H1 (cell line): ENCODE data around the gene DMBX1. TPM values are rescaled to one million over a fixed set of nuclear protein-coding genes. Genes with fewer than 3 reads are reported as not detected.

ENCODE experiments used
- CTCF ChIA-PET: fragments of 300-600 bp; sonication (Branson Sonifier 250); formaldehyde crosslinking; loops from one replicate; lab custom pipeline; 2021; ENCODE audit not compliant: partially characterized antibody; lab: Charles Lee
- POLR2A ChIA-PET: fragments of 300-600 bp; sonication (Branson Sonifier 250); formaldehyde crosslinking; loops from one replicate; lab custom pipeline; 2021; ENCODE audit warnings: inconsistent platforms; ENCODE audit not compliant: partially characterized antibody; lab: Charles Lee
- DNase-seq, 2 experiments: peaks; one replicate each; pipeline versions ENCODE4 v3.0.0 to v3.0.0-alpha.2; 2010 to 2022; ENCODE audit warnings: low spot score in 2 of 2, low read depth in 1 of 2, mixed read lengths in 1 of 2
- FAIRE-seq: peaks from 2 replicates; lab custom pipeline; 2011; peaks lifted over from hg19 to GRCh38; lab: Jason Lieb, UNC
- H2AFZ ChIP-seq: 2 replicates; pipeline ENCODE4 v1.8.1; 2012; ENCODE audit warnings: low read length, inconsistent platforms
- H2AK5ac ChIP-seq: 2 replicates; pipeline ENCODE4 v1.6.1; 2013; ENCODE audit warnings: low read depth, low read length
- H2BK120ac ChIP-seq: replicated peaks from 2 replicates; pipeline ENCODE3; 2013; ENCODE audit warnings: low read depth, low read length, inconsistent platforms
- H2BK12ac ChIP-seq: 2 replicates; pipeline ENCODE4 v1.6.1; 2013; ENCODE audit warnings: low read depth, low read length
- H2BK15ac ChIP-seq: 2 replicates; pipeline ENCODE4 v1.6.1; 2013; ENCODE audit warnings: low read length
- H2BK20ac ChIP-seq: 2 replicates; pipeline ENCODE4 v1.6.1; 2013; ENCODE audit warnings: low read length
- H2BK5ac ChIP-seq: 2 replicates; pipeline ENCODE4 v1.6.1; 2013; ENCODE audit warnings: low read depth, low read length
- H3K14ac ChIP-seq: 2 replicates; pipeline ENCODE4 v1.6.1; 2013; ENCODE audit warnings: inconsistent platforms; ENCODE audit not compliant: insufficient read length
- H3K18ac ChIP-seq: 2 replicates; pipeline ENCODE4 v1.6.1; 2013; ENCODE audit warnings: low read length; ENCODE audit errors: extremely low read depth
- H3K23ac ChIP-seq: 2 replicates; pipeline ENCODE4 v1.6.1; 2013; ENCODE audit warnings: inconsistent platforms; ENCODE audit not compliant: insufficient read length
- H3K23me2 ChIP-seq: 2 replicates; pipeline ENCODE4 v1.6.1; 2013; ENCODE audit warnings: low read depth, low read length
- H3K27ac ChIP-seq: 2 replicates; pipeline ENCODE4 v1.6.1; 2011; ENCODE audit warnings: low read depth, low read length, inconsistent platforms
- H3K27me3 ChIP-seq, 4 experiments: replicated peaks in 1 of 4; 1 replicate in 1 of 4; 2 replicates in 3 of 4; pipeline versions ENCODE4 v1.6.1 to v1.8.1; 2011 to 2013; ENCODE audit warnings: low read length in 3 of 4, mild to moderate bottlenecking in 3 of 4, inconsistent platforms in 2 of 4, mixed read lengths in 2 of 4, moderate library complexity in 1 of 4; ENCODE audit not compliant: control insufficient read depth in 3 of 4, insufficient read depth in 3 of 4; ENCODE audit errors: extremely low read depth in 1 of 4
- H3K36me3 ChIP-seq, 4 experiments: 2 replicates each; pipeline versions ENCODE4 v1.6.1 to v1.8.1; 2011 to 2013; ENCODE audit warnings: mild to moderate bottlenecking in 4 of 4, low read length in 3 of 4, moderate library complexity in 2 of 4, control low read depth in 1 of 4, inconsistent platforms in 1 of 4; ENCODE audit not compliant: insufficient read depth in 4 of 4, control insufficient read depth in 2 of 4
- H3K4ac ChIP-seq: replicated peaks from 2 replicates; pipeline ENCODE3; 2013; ENCODE audit warnings: low read length, low read depth, mixed read lengths, inconsistent platforms; ENCODE audit not compliant: insufficient read length
- H3K4me1 ChIP-seq, 4 experiments: replicated peaks in 1 of 4; 1 replicate in 1 of 4; 2 replicates in 3 of 4; pipeline versions ENCODE4 v1.6.1 to v1.8.1; 2011 to 2013; ENCODE audit warnings: low read length in 3 of 4, inconsistent platforms in 2 of 4, mixed read lengths in 1 of 4; ENCODE audit not compliant: insufficient read depth in 4 of 4, control insufficient read depth in 3 of 4
- H3K4me2 ChIP-seq, 2 experiments: 2 replicates each; pipeline versions ENCODE4 v1.6.1 to v1.8.1; 2011 to 2013; ENCODE audit warnings: low read depth in 2 of 2, low read length in 2 of 2, control low read depth in 1 of 2, inconsistent platforms in 1 of 2, mild to moderate bottlenecking in 1 of 2; ENCODE audit not compliant: insufficient read depth in 1 of 2
- H3K4me3 ChIP-seq, 4 experiments: fragments of 200-600, 300-600 bp in 1 of 4; sonication (generic), shearing (Covaris generic), sonication (Bioruptor Twin) in 1 of 4; 2 replicates each; pipeline versions ENCODE4 v1.5.1 to v1.8.1; 2011 to 2016; ENCODE audit warnings: low read length in 4 of 4, low read depth in 3 of 4, control low read depth in 2 of 4, inconsistent platforms in 2 of 4, mild to moderate bottlenecking in 2 of 4, mixed read lengths in 1 of 4, moderate library complexity in 1 of 4; ENCODE audit not compliant: insufficient read depth in 2 of 4; ENCODE audit errors: extremely low read depth in 1 of 4
- H3K56ac ChIP-seq: replicated peaks from 2 replicates; pipeline ENCODE3; 2013; ENCODE audit warnings: low read depth, mild to moderate bottlenecking, mixed read lengths, low read length, inconsistent platforms; ENCODE audit not compliant: insufficient read length
- H3K79me1 ChIP-seq: 2 replicates; pipeline ENCODE4 v1.6.1; 2013; ENCODE audit warnings: low read depth, low read length, control low read depth
- H3K79me2 ChIP-seq, 2 experiments: 2 replicates each; pipeline versions ENCODE4 v1.6.1 to v1.8.1; 2012 to 2013; ENCODE audit warnings: low read length in 2 of 2, mild to moderate bottlenecking in 2 of 2, inconsistent platforms in 1 of 2; ENCODE audit not compliant: insufficient read depth in 2 of 2, control insufficient read depth in 1 of 2
- H3K9ac ChIP-seq, 4 experiments: replicated peaks in 1 of 4; 1 replicate in 1 of 4; 2 replicates in 3 of 4; pipeline versions ENCODE4 v1.6.1 to v1.8.1; 2011 to 2013; ENCODE audit warnings: low read depth in 3 of 4, low read length in 3 of 4, control low read depth in 2 of 4, mild to moderate bottlenecking in 2 of 4, moderate library complexity in 2 of 4, inconsistent platforms in 1 of 4; ENCODE audit errors: extremely low read depth in 1 of 4
- H3K9me3 ChIP-seq, 2 experiments: 2 replicates each; pipeline versions ENCODE4 v1.6.1 to v1.8.1; 2012 to 2013; ENCODE audit warnings: mild to moderate bottlenecking in 2 of 2, moderate library complexity in 2 of 2, control low read depth in 1 of 2, inconsistent platforms in 1 of 2, low read depth in 1 of 2, low read length in 1 of 2, mixed read lengths in 1 of 2; ENCODE audit not compliant: insufficient read depth in 2 of 2
- H4K20me1 ChIP-seq, 2 experiments: replicated peaks in 1 of 2; 2 replicates each; pipeline versions ENCODE3 to v1.8.1; 2011 to 2013; ENCODE audit warnings: inconsistent platforms in 2 of 2, low read length in 2 of 2, mild to moderate bottlenecking in 1 of 2; ENCODE audit not compliant: insufficient read depth in 2 of 2, control insufficient read depth in 1 of 2
- H4K5ac ChIP-seq: 2 replicates; pipeline ENCODE4 v1.6.1; 2013; ENCODE audit warnings: low read length, low read depth, mixed read lengths, inconsistent platforms; ENCODE audit not compliant: insufficient read length
- H4K8ac ChIP-seq: 2 replicates; pipeline ENCODE4 v1.8.0; 2013; ENCODE audit warnings: mild to moderate bottlenecking, moderate library complexity, low read length, inconsistent platforms; ENCODE audit not compliant: insufficient read depth; ENCODE audit errors: extremely low read depth
- H4K91ac ChIP-seq: replicated peaks from 2 replicates; pipeline ENCODE3; 2013; ENCODE audit warnings: low read length, mixed read lengths, inconsistent platforms; ENCODE audit not compliant: insufficient read length
- ASH2L ChIP-seq: fragments of 200-600, 300-600 bp; sonication (generic); IDR thresholded peaks from one replicate; pipeline ENCODE4 v1.7.1; 2017; ENCODE audit warnings: low read length
- EZH2 ChIP-seq: fragments of 200-600 bp; sonication (generic); IDR thresholded peaks from 2 replicates; pipeline ENCODE4 v1.7.1; 2012; ENCODE audit warnings: low read depth, mild to moderate bottlenecking, moderate library complexity, low read length, inconsistent platforms; ENCODE audit not compliant: severe bottlenecking
- HDAC2 ChIP-seq, 2 experiments: fragments of 300-600 bp in 1 of 2; sonication (generic) in 1 of 2; IDR thresholded peaks; 2 replicates each; pipeline ENCODE4 v1.6.1; 2011 to 2012; ENCODE audit warnings: low read depth in 2 of 2, low read length in 2 of 2, mild to moderate bottlenecking in 2 of 2, moderate library complexity in 2 of 2, borderline replicate concordance in 1 of 2, inconsistent platforms in 1 of 2
- KDM4A ChIP-seq: IDR thresholded peaks from one replicate; pipeline ENCODE4 v1.7.1; 2012; ENCODE audit warnings: low read depth, mild to moderate bottlenecking, moderate library complexity, low read length, inconsistent platforms; ENCODE audit not compliant: severe bottlenecking
- POLR2A ChIP-seq, 2 experiments: IDR thresholded peaks; 1 replicate in 1 of 2; 2 replicates in 1 of 2; pipeline ENCODE4 v1.6.1; 2011; ENCODE audit warnings: low read depth in 2 of 2, low read length in 2 of 2, mild to moderate bottlenecking in 2 of 2; ENCODE audit errors: control extremely low read depth in 1 of 2
- SUZ12 ChIP-seq: fragments of 200-600 bp; sonication (generic); IDR thresholded peaks from 2 replicates; pipeline ENCODE4 v1.6.1; 2012; ENCODE audit warnings: mild to moderate bottlenecking, inconsistent platforms, low read length, moderate library complexity, mixed read lengths
- WGBS, 2 experiments: shearing (Covaris generic) in 1 of 2; methylation state at CpG; one replicate each; pipeline versions ENCODE4 v1.1.6 to v1.1.7; 2013 to 2015; ENCODE audit warnings: low lambda C conversion rate in 2 of 2, mixed read lengths in 2 of 2, inconsistent platforms in 1 of 2, low coverage in 1 of 2, missing lambda C conversion rate in 1 of 2; ENCODE audit not compliant: insufficient replicate concordance in 2 of 2, insufficient coverage in 1 of 2, insufficient read length in 1 of 2; ENCODE audit errors: extremely low coverage in 1 of 2, missing lambda C conversion rate in 1 of 2; 5-methylcytosine and 5-hydroxymethylcytosine counted together
- polyA plus RNA-seq, 7 experiments: library from polyadenylated mRNA; depleted of rRNA in 3 of 7; stranded (reverse) in 5 of 7; unstranded in 2 of 7; fragments of >200 nt in 5 of 7; fragments of 200-250 nt in 2 of 7; gene quantifications; 1 replicate in 5 of 7; 2 replicates in 1 of 7; 4 replicates in 1 of 7; pipeline versions ENCODE4 v1.2.1 to v1.2.3, GENCODE V29; 2011 to 2013; ENCODE audit warnings: missing spikeins in 2 of 7, mixed read lengths in 2 of 7
- total RNA-seq: library from RNA; stranded (reverse); fragmentation: NEBNext Ultra II Directional; extraction: Animal tissue kit (Norgen Biotek cat#: 25700); gene quantifications from 2 replicates; pipeline ENCODE4 v1.2.1, GENCODE V29; 2021
- TF ChIP-seq, protein P1 (sequence below): IDR thresholded peaks from 2 replicates; pipeline ENCODE4 v1.6.1; 2012; ENCODE audit warnings: inconsistent platforms

The DMBX1 gene
- total and polyA plus RNA-seq, 2 of the 8 experiments (the other 6 are each of a cell fraction or from before 2014, with no cell fraction given): 0.23 to 0.30 TPM

DNA sequence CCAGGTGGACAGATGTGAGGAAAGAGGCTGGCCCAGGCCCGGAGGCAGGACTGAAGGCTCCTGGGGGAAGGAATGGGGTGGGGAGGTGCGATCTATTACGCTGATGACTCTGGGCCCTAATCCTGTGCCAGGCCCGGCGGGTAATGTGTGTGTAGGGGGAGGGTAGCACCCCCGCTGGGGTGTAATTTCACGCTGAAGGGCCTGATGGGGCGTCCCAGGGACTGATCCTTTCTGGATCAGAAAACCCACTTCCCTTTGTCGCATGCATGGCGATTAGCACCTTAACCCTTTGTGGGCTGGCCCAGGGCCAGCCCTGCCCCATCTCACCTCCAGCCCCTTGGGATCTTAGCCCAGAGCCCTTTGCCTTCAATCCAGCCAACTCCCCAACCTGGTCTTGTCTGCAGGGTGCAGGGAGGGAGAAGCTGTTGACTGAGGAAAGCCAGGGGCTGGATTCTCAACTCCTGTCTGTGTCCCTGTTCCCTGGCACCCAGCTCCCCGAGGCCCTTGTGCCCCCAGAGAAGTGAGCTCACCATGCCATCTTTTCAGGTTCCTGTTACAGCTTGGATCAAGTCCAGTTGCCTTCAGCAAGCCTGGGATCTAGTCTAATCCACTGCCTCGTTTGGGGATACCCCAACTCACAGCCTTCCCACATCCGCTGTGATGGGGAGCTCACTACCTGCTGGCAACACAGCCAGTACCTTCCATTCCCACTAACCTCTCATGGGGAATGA is 35.8 kb downstream of the DMBX1 start:
- Histone ChIP-seq H2BK20ac (peak overlapping the region; percentile 83), H2BK5ac (peak overlapping the region; percentile 17; the same call in 1 of the 2 replicates), H3K4ac (no peak overlapping the region), H4K91ac (no peak overlapping the region), H3K36me3 (no peaks in the 10 kb centered on the region), H3K4me3 (peak overlapping the region in 1 of 4 experiments; percentile 21; a peak in 3 of 8 replicates), H3K79me1 (no peaks in the 10 kb centered on the region), H3K27me3 (peaks cover 13 to 73% (median 56%) of the 10 kb centered on the region in 4 experiments), H3K4me2 (peak overlapping the region; percentile 48 to 50), H3K27ac (no peak overlapping the region), H2BK15ac (0 out of 2 replicates have a peak overlapping the region, but pooled peaks have one; percentile 34), H2BK12ac (peak overlapping the region; percentile 94; the same call in 1 of the 2 replicates), H2BK120ac (no peak overlapping the region)
- WGBS, 2 experiments: 28% methylated on average over 13 of the region's 13 CpGs; no CpG with 5 or more reads in 1 of the 2 experiments
- POLR2A ChIA-PET: interaction anchor here (0.9 to 2.6 kb wide), 7 partner anchors 9 to 80 kb away, joined by 3 to 20 read pairs (median 3); no protein-coding TSS in a partner anchor
- no peak for DNase-seq
- no peak for FAIRE-seq
- TF ChIP-seq EZH2 (no peak), HDAC2 (IDR thresholded peaks at IDR 0.05; ENCODE audit: borderline replicate concordance in 1 of 2, low read depth in 2 of 2, low read length in 2 of 2) (0 out of 4 replicates have a peak, but pooled peaks of 1 of the 2 experiments have one; percentile 34), SUZ12 (peak; percentile 17; the same call in 1 of the 2 replicates), KDM4A (no peak), POLR2A (IDR thresholded peaks at IDR 0.05; ENCODE audit: control extremely low read depth in 1 of 2, low read depth in 2 of 2, low read length in 2 of 2) (no peak), ASH2L (peak; percentile 24)
- TF ChIP-seq, protein P1, sequence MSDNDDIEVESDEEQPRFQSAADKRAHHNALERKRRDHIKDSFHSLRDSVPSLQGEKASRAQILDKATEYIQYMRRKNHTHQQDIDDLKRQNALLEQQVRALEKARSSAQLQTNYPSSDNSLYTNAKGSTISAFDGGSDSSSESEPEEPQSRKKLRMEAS: no peak
- TF ChIP-seq, all 59 proteins: peak for 3
- peak overlapping the region; percentile 65; the same call in 1 of the 2 replicates for H3K18ac ChIP-seq
- peaks cover 1 to 2% of the 10 kb centered on the region in 2 experiments for H4K20me1 ChIP-seq
- no peak overlapping the region for H3K14ac ChIP-seq
- H2AK5ac ChIP-seq: peak overlapping the region; percentile 19; the same call in 1 of the 2 replicates
- no peaks in the 10 kb centered on the region for H3K79me2 ChIP-seq
- no peak overlapping the region for H3K56ac ChIP-seq
- H4K5ac ChIP-seq: no peak overlapping the region
- H2AFZ ChIP-seq: no peak overlapping the region
- H3K23me2 ChIP-seq: no peaks in the 10 kb centered on the region
- no peak overlapping the region for H3K9ac ChIP-seq
- CTCF ChIA-PET: interaction anchor here (0.5 to 25.0 kb wide), 13 partner anchors 6 to 876 kb away, joined by 3 to 1068 read pairs (median 35); partner anchors contain the start of genes DMBX1, KNCN, MKNK1 and MOB3C
- no peak overlapping the region for H4K8ac ChIP-seq
- no peak overlapping the region for H3K23ac ChIP-seq
- no peaks in the 10 kb centered on the region for H3K9me3 ChIP-seq
- H3K4me1 ChIP-seq: peaks cover 12 to 41% (median 23%) of the 10 kb centered on the region in 4 experiments
